ENCODE results near the gene MAPKAPK3. TPM values are rescaled to one million over a fixed set of nuclear protein-coding genes. Genes with fewer than 3 reads are reported as not detected.

MAPKAPK3 gene
- total RNA-seq, 4 donors from 2014 or later, result 66.1 to 147 (median 97.5) TPM

DNA sequence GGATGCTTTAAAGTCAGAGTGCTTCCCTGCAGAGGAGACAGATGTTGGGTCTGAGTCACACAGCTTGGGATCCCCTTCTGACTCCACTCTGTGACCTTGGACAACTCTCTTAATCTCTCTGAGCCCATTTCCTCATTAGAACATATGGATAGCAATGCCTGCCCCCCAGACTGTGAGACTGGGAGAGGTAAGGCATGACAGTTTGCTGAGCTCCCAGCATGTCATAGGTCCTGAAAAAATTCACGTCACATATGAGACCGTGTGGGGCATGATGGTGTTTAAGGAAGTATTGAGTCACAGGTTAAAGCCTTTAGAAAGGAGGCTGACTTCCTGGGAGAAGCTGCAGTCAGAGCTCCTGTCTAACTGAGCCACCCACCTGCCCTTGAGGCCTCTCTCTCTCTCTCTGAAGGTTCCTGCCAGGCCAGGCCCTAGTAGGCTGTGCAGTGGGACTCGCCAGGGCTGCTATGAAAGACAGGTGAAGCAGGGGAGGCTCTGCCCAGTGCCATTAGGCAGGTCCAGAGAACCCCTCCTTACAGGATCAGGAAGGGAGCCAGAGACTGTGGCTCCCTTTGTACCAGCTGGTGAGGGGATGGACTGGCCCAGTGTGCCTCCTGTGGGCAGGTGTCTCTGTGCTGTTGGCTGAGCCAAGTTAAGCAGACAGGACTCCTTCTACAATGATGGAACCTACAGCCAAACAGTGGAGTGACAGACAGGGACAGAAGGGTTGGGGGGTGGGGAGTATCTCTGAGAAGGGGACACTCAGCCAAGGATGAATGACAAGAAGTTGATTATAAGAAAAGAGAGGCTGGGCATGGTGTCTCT lies 38.3 kb downstream of the MAPKAPK3 start:
- no peak for DNase-seq
- Histone ChIP-seq H3K4me3 (replicated peaks in 1 of 3) (no peak overlapping the region), H3K4me1 (peaks cover 12 to 29% of the 10 kb centered on the region in 2 donors), H3K9me3 (no peaks in the 10 kb centered on the region), H3K27ac (no peak overlapping the region), H3K36me3 (no peaks in the 10 kb centered on the region), H3K27me3 (no peaks in the 10 kb centered on the region)
- TF ChIP-seq POLR2A (IDR thresholded peaks at IDR 0.05), result no peak
- TF ChIP-seq, protein P1, sequence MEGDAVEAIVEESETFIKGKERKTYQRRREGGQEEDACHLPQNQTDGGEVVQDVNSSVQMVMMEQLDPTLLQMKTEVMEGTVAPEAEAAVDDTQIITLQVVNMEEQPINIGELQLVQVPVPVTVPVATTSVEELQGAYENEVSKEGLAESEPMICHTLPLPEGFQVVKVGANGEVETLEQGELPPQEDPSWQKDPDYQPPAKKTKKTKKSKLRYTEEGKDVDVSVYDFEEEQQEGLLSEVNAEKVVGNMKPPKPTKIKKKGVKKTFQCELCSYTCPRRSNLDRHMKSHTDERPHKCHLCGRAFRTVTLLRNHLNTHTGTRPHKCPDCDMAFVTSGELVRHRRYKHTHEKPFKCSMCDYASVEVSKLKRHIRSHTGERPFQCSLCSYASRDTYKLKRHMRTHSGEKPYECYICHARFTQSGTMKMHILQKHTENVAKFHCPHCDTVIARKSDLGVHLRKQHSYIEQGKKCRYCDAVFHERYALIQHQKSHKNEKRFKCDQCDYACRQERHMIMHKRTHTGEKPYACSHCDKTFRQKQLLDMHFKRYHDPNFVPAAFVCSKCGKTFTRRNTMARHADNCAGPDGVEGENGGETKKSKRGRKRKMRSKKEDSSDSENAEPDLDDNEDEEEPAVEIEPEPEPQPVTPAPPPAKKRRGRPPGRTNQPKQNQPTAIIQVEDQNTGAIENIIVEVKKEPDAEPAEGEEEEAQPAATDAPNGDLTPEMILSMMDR (IDR thresholded peaks at IDR 0.05), result no peak
- intact Hi-C loops (cut with DNase I), result no loop called here
- WGBS, 2 donors, result 82 to 93% methylated on average over 2 of the region's 3 CpGs

GRCh38 chr3:50656417-50657195 lies 39.7 kb downstream of the MAPKAPK3 start:
- peaks cover 12 to 25% of the 10 kb centered on the region in 2 donors for H3K4me1 ChIP-seq
- no peak for TF ChIP-seq POLR2A (IDR thresholded peaks at IDR 0.05)
- TF ChIP-seq, protein P1 (IDR thresholded peaks at IDR 0.05), result no peak

DNA sequence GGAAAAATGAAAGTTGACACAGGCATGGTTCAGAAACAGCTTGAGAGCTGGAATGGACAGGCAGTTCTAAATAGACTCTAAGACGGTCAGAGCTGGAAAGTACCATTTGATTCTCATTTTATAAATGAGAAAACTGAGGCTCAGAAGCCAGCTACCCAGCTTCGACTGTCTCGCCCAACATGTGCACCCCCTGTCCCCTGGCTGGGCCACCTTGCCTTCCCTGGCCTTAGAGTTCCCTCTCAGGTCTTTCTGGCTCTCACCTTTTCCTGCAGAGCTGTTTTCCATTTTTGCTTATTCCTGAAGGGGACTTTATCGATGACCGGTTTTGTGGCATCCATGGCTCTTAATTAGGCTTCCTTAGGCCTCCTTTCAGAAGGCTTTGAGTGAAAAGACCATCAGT lies 40.5 kb downstream of the MAPKAPK3 start:
- TF ChIP-seq POLR2A (IDR thresholded peaks at IDR 0.05), result no peak
- TF ChIP-seq, protein P1 (IDR thresholded peaks at IDR 0.05), result no peak
- Histone ChIP-seq H3K9me3 (no peaks in the 10 kb centered on the region), H3K4me1 (peaks cover 12 to 24% of the 10 kb centered on the region in 2 donors), H3K27ac (peak overlapping the region; percentile 12 to 51 (median 47)), H3K36me3 (no peaks in the 10 kb centered on the region), H3K4me3 (replicated peaks in 1 of 3) (no peak overlapping the region), H3K27me3 (no peaks in the 10 kb centered on the region)
- WGBS, 2 donors, result 83 to 88% methylated on average over 5 of the region's 5 CpGs
- intact Hi-C loops (cut with DNase I), result no loop called here
- DNase-seq, result no peak

More at GRCh38 chr3:50656417-50657195, 39.7 kb downstream of the MAPKAPK3 start:
- no peaks in the 10 kb centered on the region for H3K9me3 ChIP-seq
- no peaks in the 10 kb centered on the region for H3K36me3 ChIP-seq
- intact Hi-C loops (cut with DNase I), result no loop called here
- 64 to 75% methylated on average over 8 of the region's 8 CpGs for WGBS, 2 donors
- no peak overlapping the region for H3K4me3 ChIP-seq (replicated peaks in 1 of 3)
- no peak for DNase-seq
- peak overlapping the region in 1 of 3 donors; percentile 51 for H3K27ac ChIP-seq
- H3K27me3 ChIP-seq, result no peaks in the 10 kb centered on the region

- H3K4me3 ChIP-seq (replicated peaks in 1 of 3), result no peak overlapping the region
- peak; percentile 63 to 64 for DNase-seq
- H3K27ac ChIP-seq, result peak overlapping the region; percentile 12 to 51 (median 47)
- H3K36me3 ChIP-seq, result no peaks in the 10 kb centered on the region
- no peak for TF ChIP-seq POLR2A (IDR thresholded peaks at IDR 0.05)
- TF ChIP-seq, protein P1 (IDR thresholded peaks at IDR 0.05), result no peak
- peaks cover 16 to 28% of the 10 kb centered on the region in 2 donors for H3K4me1 ChIP-seq
- H3K27me3 ChIP-seq, result no peaks in the 10 kb centered on the region
- H3K9me3 ChIP-seq, result no peaks in the 10 kb centered on the region
- WGBS, 2 donors, result 58 to 81% methylated on average over 2 to 3 of the region's 3 CpGs
- intact Hi-C loops (cut with DNase I), result no loop called here
Measured at GRCh38 chr3:50657816-50658215, 40.9 kb downstream of the MAPKAPK3 start.
